ENCODE data around the gene TM7SF2.

TM7SF2 gene

DNA sequence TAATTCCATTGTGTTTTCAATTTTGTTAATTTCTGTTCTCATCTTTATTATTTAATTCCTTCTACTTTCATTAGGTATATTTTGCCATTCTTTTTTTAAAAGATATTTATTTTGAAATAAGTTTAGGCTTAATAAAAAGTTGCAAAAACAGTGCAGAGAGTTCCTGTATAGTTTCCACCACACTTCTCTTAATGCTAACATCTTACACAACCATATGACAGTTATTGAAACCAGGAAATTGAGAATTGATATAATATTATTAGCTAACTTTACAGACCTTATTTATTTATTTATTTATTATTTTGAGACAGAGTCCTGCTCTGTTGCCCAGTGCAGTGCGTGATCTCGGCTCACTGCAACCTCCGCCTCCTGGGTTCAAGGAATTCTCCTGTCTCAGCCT, 44.6 kb downstream of the TM7SF2 start:
- TF ChIP-seq, protein P1, sequence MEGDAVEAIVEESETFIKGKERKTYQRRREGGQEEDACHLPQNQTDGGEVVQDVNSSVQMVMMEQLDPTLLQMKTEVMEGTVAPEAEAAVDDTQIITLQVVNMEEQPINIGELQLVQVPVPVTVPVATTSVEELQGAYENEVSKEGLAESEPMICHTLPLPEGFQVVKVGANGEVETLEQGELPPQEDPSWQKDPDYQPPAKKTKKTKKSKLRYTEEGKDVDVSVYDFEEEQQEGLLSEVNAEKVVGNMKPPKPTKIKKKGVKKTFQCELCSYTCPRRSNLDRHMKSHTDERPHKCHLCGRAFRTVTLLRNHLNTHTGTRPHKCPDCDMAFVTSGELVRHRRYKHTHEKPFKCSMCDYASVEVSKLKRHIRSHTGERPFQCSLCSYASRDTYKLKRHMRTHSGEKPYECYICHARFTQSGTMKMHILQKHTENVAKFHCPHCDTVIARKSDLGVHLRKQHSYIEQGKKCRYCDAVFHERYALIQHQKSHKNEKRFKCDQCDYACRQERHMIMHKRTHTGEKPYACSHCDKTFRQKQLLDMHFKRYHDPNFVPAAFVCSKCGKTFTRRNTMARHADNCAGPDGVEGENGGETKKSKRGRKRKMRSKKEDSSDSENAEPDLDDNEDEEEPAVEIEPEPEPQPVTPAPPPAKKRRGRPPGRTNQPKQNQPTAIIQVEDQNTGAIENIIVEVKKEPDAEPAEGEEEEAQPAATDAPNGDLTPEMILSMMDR (conservative IDR thresholded peaks at IDR 0.05; ENCODE audit: control insufficient read depth, insufficient read depth, low read depth, low read length), result no peak
- DNase-seq (ENCODE audit: low read depth), result no peak
- H3K4me3 ChIP-seq (ENCODE audit: control insufficient read depth, low read depth, low read length), result no peak overlapping the region

DNA sequence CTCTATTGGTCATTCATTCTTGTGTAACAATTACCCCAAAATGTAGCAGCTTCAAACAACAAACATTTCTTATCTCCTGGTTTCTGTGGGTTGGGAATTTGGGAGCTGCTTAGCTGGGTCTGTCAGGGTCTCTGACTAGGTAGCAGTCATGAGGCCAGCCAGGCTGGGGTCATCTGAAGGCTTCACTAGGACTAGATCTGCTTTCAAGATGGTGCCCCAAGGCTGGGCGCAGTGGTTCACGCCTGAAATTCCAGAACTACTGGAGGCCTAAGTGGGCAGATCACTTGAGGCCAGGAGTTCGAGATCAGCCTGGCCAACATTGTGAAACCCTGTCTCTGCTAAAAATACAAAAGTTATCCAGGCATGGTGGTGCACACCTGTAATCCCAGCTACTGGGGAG, 45.3 kb downstream of the TM7SF2 start:
- TF ChIP-seq, protein P1 (conservative IDR thresholded peaks at IDR 0.05; ENCODE audit: control insufficient read depth, insufficient read depth, low read depth, low read length), result no peak
- H3K4me3 ChIP-seq (ENCODE audit: control insufficient read depth, low read depth, low read length), result no peak overlapping the region
- DNase-seq (ENCODE audit: low read depth), result no peak

DNA sequence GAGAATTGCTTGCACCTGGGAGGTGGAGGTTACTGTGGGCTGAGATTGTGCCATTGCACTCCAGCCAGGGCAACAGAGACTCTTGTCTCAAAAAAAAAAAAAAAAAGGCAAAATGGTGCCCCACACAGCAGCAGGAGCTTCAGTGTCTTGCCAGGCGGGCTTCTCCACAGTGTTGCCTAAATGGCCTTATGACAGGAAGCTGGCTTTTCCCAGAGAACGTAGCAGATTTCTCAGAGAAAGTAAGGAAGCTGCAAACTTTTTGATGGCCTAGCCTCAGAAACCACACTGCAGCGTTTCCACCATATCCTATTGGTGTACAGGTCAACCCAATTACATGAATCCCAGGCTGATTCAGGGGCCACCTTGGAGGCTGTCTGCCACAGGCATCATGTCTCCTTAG, 45.7 kb downstream of the TM7SF2 start:
- TF ChIP-seq, protein P1 (conservative IDR thresholded peaks at IDR 0.05; ENCODE audit: control insufficient read depth, insufficient read depth, low read depth, low read length), result no peak
- DNase-seq (ENCODE audit: low read depth), result no peak
- H3K4me3 ChIP-seq (ENCODE audit: control insufficient read depth, low read depth, low read length), result no peak overlapping the region

DNA sequence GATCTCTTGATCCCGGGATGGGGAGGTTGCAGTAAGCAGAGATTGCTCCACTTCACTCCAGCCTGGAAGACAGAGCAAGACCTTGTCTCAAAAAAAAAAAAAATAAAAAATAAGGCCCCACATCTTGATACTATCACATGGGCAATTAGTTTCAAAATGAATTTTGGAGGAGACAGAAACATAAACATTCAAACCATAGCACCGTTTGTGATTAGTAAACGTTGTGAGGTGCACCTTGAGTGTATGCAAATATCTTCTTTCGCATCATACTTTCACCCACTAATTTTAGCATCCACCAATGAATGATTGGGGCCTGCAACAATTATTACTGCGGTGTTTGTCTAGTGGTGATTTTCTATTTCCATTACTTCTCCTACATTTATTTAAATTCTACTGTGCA, 47.3 kb downstream of the TM7SF2 start:
- H3K4me3 ChIP-seq (ENCODE audit: control insufficient read depth, low read depth, low read length), result no peak overlapping the region
- DNase-seq (ENCODE audit: low read depth), result no peak
- TF ChIP-seq, protein P1 (conservative IDR thresholded peaks at IDR 0.05; ENCODE audit: control insufficient read depth, insufficient read depth, low read depth, low read length), result no peak

DNA sequence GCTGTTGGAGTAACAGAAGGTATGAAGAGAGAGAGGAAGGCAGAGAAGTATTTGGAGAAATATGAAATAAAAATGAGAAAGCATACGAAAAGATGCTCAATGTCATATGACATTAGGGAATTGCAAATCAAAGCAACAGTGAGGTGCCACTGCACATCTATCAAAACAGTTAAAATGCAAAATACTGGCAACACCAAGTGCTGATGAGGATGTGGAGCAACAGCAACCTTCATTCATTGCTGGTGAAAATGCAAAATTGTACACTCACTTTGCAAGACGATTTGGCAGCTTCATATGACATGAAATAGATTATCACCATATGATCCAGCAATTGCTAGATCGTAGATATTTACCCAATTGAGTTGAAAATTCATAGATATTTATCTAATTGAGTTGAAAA, 49.0 kb downstream of the TM7SF2 start:
- no peak for DNase-seq (ENCODE audit: low read depth)
- TF ChIP-seq, protein P1 (conservative IDR thresholded peaks at IDR 0.05; ENCODE audit: control insufficient read depth, insufficient read depth, low read depth, low read length), result no peak
- H3K4me3 ChIP-seq (ENCODE audit: control insufficient read depth, low read depth, low read length), result no peak overlapping the region

DNA sequence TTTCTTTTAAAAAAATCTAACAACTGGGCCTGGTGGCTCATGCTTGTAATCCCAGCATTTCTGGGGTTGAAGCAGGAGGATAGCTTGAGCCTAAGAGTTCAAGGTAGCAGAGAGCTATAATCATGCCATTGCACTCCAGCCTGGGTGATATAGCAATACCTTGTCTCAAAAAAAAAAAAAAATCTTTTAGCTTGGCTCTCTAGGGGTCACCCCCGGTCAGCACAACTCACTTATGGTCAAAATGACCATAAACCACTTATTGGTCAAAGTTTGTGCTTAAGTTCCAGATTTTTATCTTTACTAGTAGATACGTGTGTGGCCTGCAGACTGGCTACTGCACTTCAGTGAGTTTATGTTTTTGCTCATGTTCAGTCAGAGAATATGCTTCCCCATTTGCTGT, 52.0 kb downstream of the TM7SF2 start:
- TF ChIP-seq, protein P1 (conservative IDR thresholded peaks at IDR 0.05; ENCODE audit: control insufficient read depth, insufficient read depth, low read depth, low read length), result no peak
- no peak overlapping the region for H3K4me3 ChIP-seq (ENCODE audit: control insufficient read depth, low read depth, low read length)
- no peak for DNase-seq (ENCODE audit: low read depth)
